Measurements from ENCODE around the gene ELMO1. TPM values are rescaled to one million over a fixed set of nuclear protein-coding genes. Genes with fewer than 3 reads are reported as not detected.

Gene ELMO1
- total and polyA plus RNA-seq, 2 of the 13 experiments (the other 11 are each of a cell fraction or from before 2014, with no cell fraction given): 0.11 to 0.17 TPM

GRCh38 chr7:37439653-37440026 lies 9.0 kb downstream of the ELMO1 start:
- BruUV-seq (replicated peaks): no TSS peak
- Histone ChIP-seq H3K27me3 (ENCODE audit: control insufficient read depth in 1 of 2, insufficient read depth in 2 of 2, low read length in 2 of 2) (no peaks in the 10 kb centered on the region; a peak in 1 of 5 replicates), H4K20me1 (ENCODE audit: insufficient read depth, low read length) (no peaks in the 10 kb centered on the region), H3K4me3 (replicated peaks in 1 of 3; ENCODE audit: insufficient read depth in 1 of 3, low read depth in 2 of 3, low read length in 3 of 3) (no peak overlapping the region), H3K9me3 (ENCODE audit: low read length) (no peaks in the 10 kb centered on the region), H3K9ac (ENCODE audit: insufficient read depth, low read depth, low read length) (no peak overlapping the region), H3K27ac (ENCODE audit: extremely low read length, insufficient read depth, low read length) (no peak overlapping the region), H3K79me2 (ENCODE audit: insufficient read depth, low read length) (no peaks in the 10 kb centered on the region), H3K4me2 (ENCODE audit: low read depth, low read length) (no peak overlapping the region), H3K4me1 (ENCODE audit: insufficient read depth, low read length) (no peaks in the 10 kb centered on the region), H2AFZ (ENCODE audit: low read length) (no peak overlapping the region), H3K36me3 (replicated peaks in 1 of 2; ENCODE audit: control insufficient read depth in 1 of 2, insufficient read depth in 2 of 2, low read length in 2 of 2) (no peaks in the 10 kb centered on the region)
- intact Hi-C loops (cut with micrococcal nuclease; ENCODE audit: unreplicated experiment): no loop called here
- ATAC-seq (no peak), DNase-seq (ENCODE audit: low spot score) (no peak), FAIRE-seq (no peak)
- POLR2A ChIA-PET: no interaction called here
- in situ Hi-C loops (cut with HindIII; ENCODE audit: extremely low pct_ligation_motif_present, low pct_unique_long_range_greater_than_20kb): no loop called here
- 0% methylated on average over 1 of the region's 1 CpG for WGBS (ENCODE audit: low lambda C conversion rate)
- CTCF ChIA-PET (ENCODE audit: low intra/inter-chr PET ratio, low total read pairs): no interaction called here
- TF ChIP-seq GTF2F1 (IDR thresholded peaks at IDR 0.05; ENCODE audit: low read length) (no peak), ZNF414 (CRISPR knock-in tag; IDR thresholded peaks at IDR 0.05) (no peak), ZNF512 (CRISPR knock-in tag; IDR thresholded peaks at IDR 0.05) (no peak), TFE3 (CRISPR knock-in tag; IDR thresholded peaks at IDR 0.05) (no peak), ZXDC (CRISPR knock-in tag; IDR thresholded peaks at IDR 0.05) (no peak), ZNF18 (CRISPR knock-in tag; IDR thresholded peaks at IDR 0.05; ENCODE audit: insufficient replicate concordance) (no peak), ZNF331 (CRISPR knock-in tag; IDR thresholded peaks at IDR 0.05) (no peak), HOMEZ (CRISPR knock-in tag; IDR thresholded peaks at IDR 0.05; ENCODE audit: low read depth) (no peak), ZNF772 (CRISPR knock-in tag; IDR thresholded peaks at IDR 0.05) (no peak), ATF4 (CRISPR knock-in tag; IDR thresholded peaks at IDR 0.05) (no peak)

Data from HepG2 (cell line).